Ramos (cell line): Measurements from ENCODE around the gene PLAA.
"Not testable (repeated sequence)": the region's sequence is repeated elsewhere in the genome, so short reads cannot be mapped to it uniquely, and the experiment has no call there.

Source experiments
- in situ Hi-C: fragments of 300-500 bp; cut with MboI; formaldehyde crosslinking; loops from one replicate; pipeline ENCODE4 v1.14.3; 2022; ENCODE audit warnings: low sequenced_read_pairs; ENCODE audit not compliant: unreplicated experiment

PLAA gene

DNA sequence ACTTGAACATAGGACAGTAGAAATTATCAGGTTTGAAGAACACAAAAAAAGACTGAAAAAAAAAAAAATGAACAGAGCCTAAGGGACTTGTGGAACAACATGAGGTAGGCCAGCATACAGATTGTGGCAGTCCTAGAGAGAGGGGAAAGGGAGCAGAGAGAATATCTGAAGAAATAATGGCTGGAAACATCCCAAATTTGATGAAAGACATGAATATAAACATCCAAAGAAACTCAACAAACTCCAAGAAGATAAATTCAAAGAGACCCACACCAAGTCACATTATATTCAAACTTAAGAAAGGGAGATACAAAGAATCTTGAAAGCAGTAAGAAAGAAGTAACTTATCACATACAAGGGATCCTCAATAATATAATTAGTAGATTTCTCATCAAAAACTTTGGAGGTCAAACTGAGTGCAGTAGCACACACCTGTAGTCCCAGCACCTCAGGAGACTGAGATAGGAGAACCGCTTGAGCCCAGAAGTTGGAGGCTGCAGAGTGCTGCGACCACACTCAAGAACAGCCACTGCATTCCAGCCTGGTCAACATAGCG is 9.1 kb downstream of the PLAA start:
- in situ Hi-C loops: no loop called here

- in situ Hi-C loops: no loop called here
Observed at GRCh38 chr9:26935847-26936246, 11.2 kb downstream of the PLAA start.

GRCh38 chr9:26928902-26929495 is 18.0 kb downstream of the PLAA start:
- in situ Hi-C loops: no loop called here

DNA sequence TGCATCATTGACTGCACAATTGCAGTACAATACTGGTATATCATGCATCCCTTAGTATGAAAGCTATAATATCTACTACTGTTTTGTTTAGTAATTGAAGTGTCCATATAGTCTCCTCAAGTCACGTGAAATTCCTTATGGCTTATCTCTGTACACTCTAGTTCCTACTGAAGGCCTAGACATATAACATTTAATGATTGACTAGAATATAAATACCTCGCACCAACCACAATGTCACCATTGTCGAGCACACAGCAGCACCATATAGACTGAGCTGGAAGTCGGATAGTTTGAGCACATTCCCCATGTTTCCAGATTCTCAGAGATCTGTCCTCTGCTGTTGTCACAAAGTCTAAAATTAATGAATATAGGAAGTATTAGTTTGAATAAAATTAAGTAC is 21.4 kb downstream of the PLAA start:
- in situ Hi-C loops: no loop called here

DNA sequence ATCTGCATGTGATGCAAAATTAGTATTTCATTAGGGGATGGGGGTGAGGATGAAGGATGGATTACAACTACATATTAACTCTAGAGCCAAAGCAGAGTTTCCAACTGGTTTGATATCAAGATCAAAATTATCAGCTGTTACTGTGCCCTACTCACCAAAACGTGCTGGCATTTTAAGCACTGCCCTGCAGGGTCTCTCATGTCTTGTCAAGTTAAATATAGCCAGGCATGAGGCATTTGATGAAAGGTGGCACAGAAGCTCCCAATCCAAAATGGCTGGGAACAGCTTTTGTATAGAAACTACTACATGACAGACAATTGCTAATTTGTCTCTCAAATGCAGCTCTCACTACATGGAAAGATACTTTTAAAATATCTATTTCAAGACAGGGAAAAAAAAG is 27.3 kb downstream of the PLAA start:
- in situ Hi-C loops: no loop called here

DNA sequence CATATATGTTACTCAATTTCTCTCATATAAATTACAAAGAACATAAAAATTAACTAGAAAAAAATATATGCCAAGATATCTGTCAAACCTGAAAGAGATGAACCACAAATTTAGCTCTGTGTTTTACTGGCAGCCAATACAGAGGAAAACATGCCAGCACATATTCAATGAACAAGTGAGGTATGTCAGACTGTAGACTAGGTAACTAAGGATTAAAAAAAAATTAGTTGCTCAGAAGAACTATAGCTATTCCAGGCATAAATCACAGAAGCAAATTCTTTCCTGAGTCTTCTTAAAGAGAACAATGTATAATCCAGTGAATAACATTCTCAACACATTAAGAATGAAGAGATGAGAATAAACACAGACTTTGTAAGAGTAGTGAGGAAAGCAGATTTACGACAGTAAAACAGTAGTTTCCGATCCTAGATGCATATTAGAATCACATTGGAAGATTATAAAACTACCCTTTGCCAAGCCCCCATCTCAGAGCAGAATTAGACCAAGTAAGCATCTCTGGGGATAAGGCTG is 33.8 kb downstream of the PLAA start:
- in situ Hi-C loops: no loop called here

- in situ Hi-C loops: no loop called here
Observed at GRCh38 chr9:26904671-26905070, 42.4 kb downstream of the PLAA start.

- in situ Hi-C loops: no loop called here
Observed at GRCh38 chr9:26904070-26904469, 43.0 kb downstream of the PLAA start.

DNA sequence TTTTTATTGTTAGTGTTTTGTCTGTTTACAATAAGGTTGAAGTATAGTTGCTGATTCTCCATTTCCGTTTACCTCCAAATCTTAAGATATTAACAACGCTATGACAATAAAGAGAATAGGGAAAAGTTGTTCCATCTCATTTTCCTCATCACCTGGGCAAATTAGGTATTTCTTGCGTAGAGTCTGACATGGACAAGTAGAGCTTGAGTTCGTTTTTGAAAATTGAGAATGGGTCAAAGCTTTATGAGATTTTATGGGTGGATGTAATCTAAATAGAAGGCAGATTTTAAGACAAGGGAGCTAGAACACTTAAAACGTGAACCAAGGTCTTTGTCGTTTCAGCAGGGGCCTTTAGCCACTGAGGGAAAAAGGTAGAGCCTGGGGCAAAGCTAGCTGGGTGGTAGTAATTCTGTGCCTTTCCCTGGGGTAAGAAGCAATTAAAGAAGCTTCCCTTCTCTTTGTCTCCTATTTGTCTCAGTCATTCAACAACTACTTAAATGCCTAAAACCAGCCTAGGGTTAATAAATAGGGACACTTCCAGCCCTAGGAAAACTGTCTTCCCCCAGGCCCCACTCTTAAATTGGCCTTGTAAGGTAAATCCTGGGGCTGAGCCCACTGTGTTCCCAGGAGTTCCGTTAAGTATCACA is 53.9 kb downstream of the PLAA start:
- in situ Hi-C loops: no loop called here

DNA sequence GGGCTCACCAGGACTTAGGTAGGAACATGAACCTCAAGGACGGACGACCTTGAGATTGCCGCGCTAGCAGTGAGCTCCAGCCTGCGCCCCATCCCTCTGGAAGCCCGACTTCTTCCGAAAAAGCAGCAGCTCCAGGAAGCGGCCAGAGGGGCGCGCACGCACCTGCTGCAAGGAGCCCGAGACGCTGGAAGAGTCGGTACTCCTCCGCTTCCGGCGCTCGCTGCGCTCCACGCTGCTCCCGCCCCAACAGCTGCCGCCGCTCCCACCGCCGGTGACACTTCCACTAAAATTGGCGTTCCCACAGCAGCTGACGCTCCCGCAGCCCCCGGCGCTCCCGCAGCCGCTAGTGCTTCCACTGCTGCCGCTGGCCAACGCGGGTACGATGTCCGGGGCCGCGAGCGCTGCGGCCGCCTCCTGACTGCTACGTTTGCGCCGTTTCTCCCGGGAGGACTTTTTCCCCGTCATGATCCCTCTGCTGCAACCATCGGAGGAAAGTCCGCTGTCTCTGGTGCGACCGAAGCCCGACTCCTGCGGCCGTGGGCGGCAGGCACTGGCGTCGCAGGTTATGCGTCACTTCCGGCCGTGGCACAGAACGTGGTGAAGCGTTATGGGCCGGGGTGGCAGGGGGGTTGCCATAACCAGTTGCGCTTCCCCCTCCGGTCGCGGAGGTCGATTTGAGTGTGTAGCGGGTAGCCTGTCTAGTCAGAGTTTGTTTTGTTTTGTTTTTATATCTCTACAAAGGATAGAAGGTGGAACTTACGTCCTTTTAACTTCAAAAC is 54.6 kb downstream of the PLAA start, which contains the start of gene CAAP1:
CAAP1 (minus strand) TSS at position 552 of the 779 bp plus-strand sequence; CDS start at position 465, 87 bp downstream.
- in situ Hi-C loops: no loop called here

DNA sequence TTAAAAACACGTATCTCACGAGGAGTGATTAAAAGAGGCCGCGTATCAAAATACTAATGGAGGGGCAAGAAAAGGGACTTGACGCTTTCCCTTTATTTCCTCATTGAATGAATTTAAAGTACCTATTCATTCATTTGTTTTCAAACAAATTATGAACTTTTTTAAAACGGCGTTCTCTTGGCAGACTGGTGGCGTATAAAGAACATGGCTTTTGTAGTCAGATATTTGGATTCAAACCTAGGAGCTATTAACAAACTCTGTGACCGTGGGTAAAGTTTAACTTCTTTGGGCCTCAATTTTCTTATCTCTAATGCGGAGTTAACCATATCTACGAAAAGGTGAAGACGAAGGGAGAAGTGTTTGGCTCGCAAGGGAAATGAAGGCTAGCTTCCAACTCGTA is 55.3 kb downstream of the PLAA start:
- in situ Hi-C loops: no loop called here

- in situ Hi-C loops: no loop called here
Observed at GRCh38 chr9:26888271-26888670, 58.8 kb downstream of the PLAA start.

DNA sequence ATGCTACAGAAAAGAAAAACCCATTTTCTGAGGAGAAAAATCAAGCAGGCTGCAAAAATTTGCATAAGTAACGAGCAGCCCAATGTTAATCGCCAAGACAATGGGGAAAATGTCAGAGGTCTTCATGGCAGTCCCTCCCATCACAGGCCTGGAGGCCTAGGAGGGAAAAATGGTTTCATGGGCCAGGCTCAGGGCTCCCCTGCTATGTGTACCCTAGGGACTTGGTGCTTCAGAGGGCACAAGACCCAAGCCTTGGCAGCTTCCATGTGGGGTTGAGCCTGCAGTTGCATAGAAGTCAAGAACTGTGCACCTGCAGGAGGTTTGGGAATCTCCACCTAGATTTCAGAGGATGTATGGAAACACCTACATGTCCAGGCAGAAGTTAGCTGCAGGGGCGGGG is 64.9 kb downstream of the PLAA start:
- in situ Hi-C loops: no loop called here

GRCh38 chr9:26880262-26880661 is 66.8 kb downstream of the PLAA start:
- in situ Hi-C loops: no loop called here

- in situ Hi-C loops: not testable (repeated sequence)
Observed at GRCh38 chr9:26875155-26875554, 71.9 kb downstream of the PLAA start.

DNA sequence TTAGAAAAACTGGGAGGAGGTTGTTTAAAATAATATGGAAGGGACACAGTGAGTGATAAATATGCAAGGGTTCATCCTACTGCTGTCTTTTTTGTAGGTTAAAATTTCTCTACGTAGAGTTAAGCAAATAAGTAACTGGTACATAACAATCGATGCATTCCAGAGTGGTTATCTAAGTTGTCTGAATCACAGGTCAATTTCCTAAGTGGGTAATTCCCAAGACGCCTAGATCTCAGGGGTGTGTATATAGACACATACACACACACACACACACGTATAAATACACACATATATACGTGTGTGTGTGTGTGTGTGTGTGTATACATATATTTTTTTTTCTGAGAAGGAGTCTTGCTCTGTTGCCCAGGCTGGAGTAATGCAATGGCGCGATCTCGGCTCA is 76.8 kb downstream of the PLAA start:
- in situ Hi-C loops: no loop called here

GRCh38 chr9:26863074-26863473 is 84.0 kb downstream of the PLAA start:
- in situ Hi-C loops: no loop called here

- in situ Hi-C loops: no loop called here
Observed at GRCh38 chr9:26856413-26857032, 90.5 kb downstream of the PLAA start.
